Esophagus mucosa (tissue), 1 donor: ENCODE measurements around the gene TBC1D10A. TPM values are rescaled to one million over a fixed set of nuclear protein-coding genes. Genes with fewer than 3 reads are reported as not detected.
A peak's percentile ranks its signal among the peaks of the same experiment; 100 is the strongest.

ENCODE experiments used
- ATAC-seq: fragments of 200-7000 bp; cut with Tn5 transposase; one replicate; pipeline ENCODE4 v1.9.1; 2020
- total RNA-seq: library from RNA; stranded (reverse); gene quantifications from one replicate; pipeline ENCODE4 v1.2.4, GENCODE V29; 2023
- donor health status: DM: yes; HTN: yes; CAD: no.

The TBC1D10A gene, protein sequence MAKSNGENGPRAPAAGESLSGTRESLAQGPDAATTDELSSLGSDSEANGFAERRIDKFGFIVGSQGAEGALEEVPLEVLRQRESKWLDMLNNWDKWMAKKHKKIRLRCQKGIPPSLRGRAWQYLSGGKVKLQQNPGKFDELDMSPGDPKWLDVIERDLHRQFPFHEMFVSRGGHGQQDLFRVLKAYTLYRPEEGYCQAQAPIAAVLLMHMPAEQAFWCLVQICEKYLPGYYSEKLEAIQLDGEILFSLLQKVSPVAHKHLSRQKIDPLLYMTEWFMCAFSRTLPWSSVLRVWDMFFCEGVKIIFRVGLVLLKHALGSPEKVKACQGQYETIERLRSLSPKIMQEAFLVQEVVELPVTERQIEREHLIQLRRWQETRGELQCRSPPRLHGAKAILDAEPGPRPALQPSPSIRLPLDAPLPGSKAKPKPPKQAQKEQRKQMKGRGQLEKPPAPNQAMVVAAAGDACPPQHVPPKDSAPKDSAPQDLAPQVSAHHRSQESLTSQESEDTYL
- 44.5 TPM for total RNA-seq

DNA sequence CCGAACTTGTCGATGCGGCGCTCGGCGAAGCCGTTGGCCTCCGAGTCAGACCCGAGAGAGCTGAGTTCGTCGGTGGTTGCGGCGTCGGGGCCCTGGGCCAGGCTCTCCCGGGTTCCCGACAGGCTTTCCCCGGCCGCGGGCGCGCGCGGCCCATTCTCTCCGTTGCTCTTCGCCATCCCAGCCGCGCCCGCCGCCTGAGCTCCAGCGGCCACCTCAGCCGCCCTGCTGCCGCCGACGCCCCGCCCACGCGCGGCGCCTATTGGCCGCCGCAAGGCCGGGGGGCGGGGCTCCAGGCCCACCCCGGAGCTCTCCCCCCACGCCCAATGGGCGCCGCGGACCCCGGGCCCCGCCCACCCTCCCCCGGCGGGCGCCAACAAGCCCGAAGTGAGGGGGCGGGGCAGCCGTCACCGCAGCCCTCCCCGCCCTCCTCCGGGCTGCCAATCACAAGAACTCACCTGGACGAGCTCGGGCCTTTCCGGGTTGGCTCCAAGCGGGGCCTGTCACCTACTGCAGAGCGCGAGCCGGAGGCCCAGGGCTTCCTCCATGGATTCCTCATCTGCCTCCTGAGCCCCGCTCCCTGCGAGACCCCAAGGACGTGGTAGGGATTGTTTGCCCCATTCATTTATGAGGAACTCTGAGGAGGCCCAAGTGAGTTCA, at the start of gene TBC1D10A:
TBC1D10A (minus strand) TSS at position 236 of the 657 bp plus-strand sequence; CDS start at position 176, 60 bp downstream.
- peak; percentile 93 for ATAC-seq

DNA sequence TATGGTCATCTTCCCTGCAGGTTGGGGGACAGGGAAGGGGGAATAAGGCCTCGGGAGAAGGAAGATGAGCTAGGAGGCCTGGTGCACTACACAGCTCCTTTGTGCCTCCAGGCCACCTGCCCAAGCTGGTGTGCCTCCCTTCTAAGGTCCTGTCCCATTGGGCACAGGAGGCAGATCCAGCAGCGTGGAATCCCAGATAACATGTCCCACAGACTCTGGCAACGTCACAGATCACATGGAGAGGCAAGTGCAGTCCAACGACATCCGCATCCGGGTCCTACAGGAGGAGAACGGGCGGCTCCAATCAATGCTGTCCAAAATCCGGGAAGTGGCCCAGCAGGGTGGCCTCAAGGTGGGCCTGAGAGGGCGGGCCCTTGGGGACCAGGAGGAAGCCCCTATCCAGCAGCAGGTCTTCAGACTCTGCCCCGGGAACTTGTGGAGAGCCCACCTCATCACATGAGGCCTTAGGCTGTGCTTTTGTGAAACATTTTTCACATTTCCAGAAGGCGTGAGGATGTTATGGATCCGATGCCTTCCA, 48.6 kb upstream of the TBC1D10A start:
- no peak for ATAC-seq

DNA sequence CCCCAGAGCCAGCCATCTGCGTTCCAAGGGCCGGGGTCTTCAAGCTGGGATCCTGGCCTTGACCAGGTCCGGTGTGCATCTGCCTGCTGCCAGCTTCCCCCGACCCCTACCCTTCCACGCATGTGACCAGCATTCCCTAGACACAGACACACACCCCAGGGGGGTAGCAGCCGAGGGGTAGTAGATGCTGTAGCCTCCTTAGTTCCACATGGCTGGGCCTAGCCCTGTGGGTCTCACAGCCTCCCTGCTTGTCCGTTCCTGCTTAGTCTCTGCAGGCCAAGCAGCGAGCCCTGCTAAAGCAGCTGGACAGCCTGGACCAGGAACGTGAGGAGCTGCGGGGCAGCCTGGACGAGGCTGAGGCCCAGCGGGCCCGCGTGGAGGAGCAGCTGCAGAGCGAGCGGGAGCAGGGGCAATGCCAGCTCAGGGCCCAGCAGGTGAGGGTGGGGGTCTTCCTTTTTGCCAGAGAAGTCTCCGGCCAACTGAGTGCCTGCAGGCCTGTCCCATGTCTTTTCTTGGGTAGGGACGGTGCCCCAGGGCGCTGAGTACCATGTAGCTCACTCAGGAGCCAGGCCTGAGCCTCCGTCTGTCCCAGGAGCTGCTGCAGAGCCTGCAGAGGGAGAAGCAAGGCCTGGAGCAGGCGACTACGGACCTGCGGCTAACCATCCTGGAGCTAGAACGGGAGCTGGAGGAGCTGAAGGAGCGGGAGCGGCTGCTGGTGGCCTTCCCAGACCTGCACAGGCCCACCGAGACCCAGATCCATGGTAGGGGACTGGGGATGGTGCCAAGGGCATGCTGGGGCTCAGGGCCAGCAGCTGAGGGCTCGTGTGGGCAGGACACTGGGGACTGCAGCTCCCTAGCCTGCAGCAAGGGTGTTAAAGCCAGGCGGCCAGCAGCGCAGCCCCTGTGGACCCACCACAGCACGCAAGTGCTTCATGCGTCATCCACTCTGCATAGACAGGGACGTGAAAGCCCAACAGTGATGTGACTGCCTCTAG, 46.9 kb upstream of the TBC1D10A start:
- ATAC-seq, result no peak

DNA sequence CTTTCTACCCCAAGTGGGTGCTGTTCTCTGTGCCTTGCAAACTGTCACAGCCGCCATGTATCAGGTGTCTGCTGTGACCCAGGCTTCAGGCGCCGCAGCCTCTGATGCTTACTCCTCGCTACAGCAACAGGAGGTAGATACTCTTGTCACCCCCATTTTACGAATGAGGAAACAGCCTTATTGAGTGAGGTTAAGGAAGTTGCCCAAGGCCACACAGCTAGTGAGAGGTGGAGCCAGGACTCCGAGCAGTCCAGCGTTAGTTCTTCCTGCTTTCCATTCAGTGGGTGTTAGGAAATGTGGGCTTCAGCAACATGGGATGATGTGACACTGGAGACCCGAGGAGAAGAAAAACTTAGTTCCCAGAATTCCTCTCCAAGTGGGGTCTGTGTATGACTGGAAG, 46.2 kb upstream of the TBC1D10A start:
- ATAC-seq, result no peak

DNA sequence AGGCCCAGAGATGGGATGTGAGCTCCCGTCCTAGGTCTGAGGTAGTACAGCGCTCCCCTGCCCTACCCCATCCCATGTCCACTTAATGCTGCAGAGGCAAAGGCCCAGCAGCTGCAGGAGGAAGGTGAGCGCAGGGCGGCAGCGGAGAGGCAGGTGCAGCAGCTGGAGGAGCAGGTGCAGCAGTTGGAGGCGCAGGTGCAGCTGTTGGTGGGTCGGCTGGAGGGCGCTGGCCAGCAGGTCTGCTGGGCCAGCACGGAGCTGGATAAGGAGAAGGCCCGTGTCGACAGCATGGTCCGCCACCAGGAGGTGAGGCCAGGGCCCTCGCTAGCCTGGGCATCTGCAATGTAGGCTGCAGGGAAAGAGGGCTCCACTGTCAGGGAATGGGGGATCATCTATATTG, 45.2 kb upstream of the TBC1D10A start:
- no peak for ATAC-seq

DNA sequence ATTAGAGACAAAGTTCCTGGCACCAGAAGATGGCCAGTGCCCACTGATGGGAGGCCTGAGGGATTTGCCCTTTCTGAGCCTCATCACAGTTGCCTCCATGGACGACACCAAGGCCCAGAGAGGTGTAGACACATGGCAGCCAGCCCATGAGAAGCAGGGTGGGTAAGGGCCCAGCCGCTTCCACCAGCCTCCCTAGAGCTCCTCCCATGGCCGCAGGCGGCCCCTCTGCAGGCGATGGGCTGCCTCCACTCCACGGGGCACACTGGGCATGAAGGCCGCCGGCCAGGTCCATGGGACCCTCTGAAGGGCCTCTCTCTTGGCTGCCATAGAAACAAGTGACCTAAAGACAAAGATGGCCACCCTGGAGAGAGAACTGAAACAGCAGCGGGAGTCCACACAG, 44.6 kb upstream of the TBC1D10A start:
- ATAC-seq, result no peak

DNA sequence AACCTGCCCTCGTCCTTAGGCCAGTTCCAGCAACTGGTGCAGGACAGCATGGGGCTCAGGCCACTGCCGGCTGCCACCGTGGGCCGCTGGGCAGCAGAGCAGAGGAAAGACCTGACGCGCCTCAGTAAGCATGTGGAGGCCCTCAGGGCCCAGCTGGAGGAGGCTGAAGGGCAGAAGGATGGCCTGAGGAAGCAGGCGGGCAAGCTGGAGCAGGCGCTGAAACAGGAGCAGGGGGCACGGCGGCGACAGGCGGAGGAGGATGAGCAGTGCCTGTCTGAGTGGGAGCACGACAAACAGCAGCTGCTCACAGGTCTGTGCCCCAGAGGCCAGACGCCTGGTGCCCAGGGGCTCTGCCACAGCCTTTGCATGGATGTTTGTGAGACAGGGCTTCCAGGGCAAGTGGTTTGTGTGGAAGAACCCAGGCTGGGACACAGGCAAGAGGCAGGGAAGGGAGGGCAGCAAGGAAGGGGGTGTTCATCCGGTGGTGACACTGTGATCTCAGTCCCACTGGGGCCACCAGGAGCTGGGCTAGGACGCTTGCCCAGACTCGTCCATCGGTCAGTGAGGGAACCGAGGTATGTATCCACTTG, 44.0 kb upstream of the TBC1D10A start:
- ATAC-seq, result no peak

DNA sequence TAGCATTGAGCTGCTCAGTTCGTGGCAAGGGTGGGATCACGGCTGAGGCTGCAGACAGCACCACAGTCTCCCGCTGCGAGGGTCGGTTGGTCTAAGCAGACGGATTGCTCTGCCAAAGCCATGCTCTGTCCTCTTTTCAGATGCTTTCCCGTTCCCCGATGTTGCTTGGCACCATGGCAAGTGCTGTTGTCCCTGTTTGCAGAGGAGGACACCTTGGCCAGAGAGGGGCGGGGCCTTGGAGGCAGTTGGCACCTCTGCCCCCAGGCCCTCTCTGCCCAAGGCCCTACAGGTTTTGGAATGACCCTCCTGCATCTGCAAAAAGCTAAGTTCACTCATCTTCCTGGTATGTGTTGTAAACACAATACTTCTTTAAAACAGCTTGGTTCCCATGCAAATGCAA, 41.7 kb upstream of the TBC1D10A start:
- no peak for ATAC-seq

DNA sequence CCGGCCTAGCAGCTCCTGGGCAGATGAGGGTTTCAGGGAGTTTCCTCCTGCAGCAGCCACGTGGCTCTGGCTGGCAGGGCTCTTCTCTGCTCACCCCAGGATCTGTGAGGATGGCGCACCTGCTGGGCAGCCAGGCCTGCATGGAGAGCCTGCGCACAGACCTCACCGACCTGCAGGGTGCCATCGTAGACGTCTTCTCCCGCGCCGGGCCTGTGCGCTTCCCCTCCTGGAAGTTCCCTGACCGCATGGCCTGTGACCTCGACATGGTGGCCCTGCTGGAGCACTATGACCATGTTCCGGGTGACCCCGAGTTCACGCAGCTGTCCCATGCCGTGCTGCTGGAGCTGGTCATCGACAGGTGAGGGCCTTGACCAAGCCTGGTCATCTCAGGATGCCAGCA, 39.1 kb upstream of the TBC1D10A start:
- no peak for ATAC-seq

DNA sequence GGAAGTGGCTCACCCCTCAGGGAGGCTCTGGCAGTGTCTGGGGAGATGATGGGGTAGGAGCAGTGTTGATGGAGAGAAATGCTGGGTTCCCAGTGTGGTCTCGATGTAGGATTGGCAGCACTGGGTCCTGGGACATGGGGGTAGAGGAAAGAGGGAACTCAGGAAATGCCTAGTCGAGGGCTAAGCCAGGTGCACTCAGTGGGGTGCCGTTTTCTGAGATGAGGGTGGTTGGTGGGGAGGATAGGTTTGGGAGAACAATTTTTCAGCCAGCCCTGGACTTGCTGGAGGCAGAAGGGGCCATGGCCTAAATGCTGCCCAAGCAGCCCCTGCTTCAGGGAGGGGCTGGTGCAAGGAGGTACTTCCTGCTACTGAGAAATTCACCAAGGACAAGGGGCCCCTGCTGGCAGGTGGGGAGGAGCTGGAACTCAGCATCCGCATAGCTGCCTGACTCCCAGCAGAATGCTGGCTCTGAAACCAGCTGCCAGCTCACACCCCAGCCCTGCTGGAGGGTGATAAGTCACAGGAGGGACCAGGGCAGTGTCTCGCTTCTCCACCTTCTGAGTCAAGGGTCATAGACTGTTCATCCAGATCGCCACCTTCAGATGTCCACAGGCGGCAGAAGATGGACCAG, 36.0 kb upstream of the TBC1D10A start:
- no peak for ATAC-seq

DNA sequence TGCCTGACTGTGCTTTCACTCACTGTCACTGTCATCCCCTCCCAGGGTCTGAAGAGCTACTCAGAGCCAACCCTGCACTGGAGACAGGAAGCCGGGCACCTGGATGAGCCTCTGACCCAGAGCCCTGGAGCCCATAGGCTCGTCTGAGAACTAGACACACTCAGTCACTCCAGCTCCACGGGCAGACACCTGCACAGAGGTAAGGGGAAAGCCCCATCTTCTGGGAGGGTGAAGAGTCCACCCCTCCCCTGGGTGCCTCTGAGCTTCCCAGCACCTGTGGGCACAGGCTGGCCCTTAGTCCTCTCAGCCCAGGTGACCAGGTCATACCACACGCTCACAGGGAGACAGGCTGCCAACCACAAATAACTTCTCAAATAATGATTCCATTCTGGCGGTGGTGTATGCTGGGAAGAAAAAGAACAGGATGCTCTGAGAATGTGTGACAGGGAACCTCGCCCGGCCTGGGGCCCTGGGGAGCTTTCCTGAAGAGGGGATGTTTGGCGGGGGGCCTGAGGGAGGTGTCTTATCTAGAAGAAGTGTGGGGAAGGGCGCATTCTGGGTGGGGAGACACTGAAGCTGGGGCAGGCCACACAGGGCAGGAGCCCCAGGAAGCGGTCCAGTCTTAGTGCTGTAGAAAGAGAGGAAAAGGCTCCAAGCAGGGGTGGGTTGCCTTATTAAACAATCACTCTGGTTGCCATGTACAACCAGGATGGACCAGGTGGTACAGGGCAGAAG, 35.3 kb upstream of the TBC1D10A start:
- no peak for ATAC-seq

DNA sequence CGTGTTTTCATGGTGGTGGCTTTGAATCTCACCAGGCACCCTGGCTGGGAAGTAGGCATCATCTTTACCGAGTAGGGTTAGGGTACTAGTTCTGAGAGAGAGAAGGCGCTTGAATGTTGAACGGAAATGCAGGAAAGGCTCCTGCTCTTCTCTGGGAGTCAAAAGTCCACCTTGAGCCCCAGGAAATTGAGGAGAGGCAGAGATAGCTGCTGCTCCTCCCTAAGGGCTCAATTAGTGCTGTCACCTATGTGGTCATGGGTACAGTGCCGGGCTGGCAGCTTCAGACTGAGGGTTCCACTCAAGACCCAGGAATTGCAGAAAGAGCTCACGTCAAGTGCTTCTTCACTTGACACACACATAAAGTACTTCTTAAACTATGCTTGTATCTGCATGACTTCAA, 31.8 kb upstream of the TBC1D10A start:
- no peak for ATAC-seq

DNA sequence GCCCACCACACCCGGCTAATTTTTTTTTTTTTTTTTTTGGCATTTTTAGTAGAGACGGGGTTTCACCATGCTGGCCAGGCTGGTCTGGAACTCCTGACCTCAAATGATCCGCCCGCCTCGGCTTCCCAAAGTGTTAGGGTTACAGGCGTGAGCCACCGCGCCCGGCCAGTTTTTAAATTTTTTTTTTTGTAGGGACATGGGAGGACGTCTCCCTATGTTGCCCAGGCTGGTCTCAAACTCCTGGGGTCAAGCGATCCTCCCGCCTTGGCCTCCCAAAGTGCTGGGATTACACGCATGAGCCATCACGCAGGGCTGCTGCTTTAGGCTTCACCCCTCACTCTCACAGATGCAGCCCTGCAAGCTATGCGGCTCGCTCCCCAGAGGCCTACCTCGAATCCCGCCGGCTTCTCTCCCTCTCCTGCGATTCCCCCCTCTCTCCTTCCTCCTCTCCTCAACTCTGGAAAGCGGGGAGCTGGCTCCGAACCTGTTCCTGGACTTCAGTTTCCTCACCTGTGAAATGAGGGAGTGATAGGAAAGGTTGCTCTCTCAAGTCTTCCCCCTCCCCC, 31.0 kb upstream of the TBC1D10A start:
- ATAC-seq, result no peak

DNA sequence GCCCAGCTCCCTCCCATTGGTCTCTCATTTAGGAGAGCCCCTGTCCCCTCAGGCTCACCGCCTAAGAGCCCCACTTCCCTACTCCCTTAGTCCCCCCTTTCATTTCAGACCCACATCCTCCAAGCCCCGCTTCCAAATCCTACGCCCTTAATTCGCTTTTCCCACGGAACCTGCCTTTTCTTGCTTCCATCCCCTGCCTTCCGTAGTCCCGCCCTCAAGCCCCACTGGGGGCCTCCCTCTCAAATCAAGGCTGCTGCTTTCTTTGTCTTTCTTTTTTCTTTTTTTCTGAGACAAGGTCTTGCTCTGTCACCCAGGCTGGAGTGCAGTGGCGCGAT, 30.5 kb upstream of the TBC1D10A start:
- no peak for ATAC-seq

DNA sequence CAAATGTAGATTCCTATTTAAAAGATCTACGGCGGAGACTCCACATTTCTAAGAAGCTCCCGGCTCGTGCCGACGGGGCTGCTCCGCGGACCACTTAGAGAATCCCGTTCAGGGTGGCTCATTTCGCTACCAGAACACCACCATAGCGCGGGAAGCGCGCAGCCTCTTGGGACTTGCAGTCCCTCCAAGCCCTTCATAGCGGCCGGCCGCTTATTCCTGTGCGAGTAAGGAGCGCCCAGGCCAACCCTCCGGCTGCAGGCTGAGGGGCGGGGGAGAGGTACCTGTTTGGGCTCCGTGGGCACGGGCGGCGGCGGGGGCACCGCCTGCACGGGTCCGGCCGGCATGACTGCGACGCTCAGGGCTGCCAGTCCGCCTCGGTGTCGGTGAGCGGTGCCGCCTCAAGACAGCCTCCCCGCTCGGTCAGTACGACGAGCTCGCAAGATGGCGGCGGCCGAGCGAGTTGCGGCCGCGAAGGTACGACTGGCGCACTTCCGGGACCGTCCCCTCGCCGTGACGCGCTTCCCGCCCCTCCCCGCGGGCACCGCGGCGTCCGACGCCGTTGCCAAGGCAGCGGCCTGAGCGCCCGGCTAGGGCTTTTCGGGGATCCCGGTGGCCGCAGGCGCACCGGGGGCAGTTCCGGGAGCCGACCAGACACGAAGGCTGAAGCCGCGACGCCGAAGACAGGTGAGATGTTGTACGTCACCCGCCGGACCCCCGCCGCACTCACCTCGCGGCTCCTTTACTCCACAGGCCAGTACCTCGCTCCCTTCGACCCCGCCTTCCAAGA, 29.9 kb upstream of the TBC1D10A start, which contains the start of the genes CCDC157 and SF3A1:
CCDC157 (plus strand) TSS at position 559 of the 787 bp plus-strand sequence. CDS start 8,994 bp downstream, outside the sequence.
SF3A1 (minus strand) TSS at position 446 of the 787 bp plus-strand sequence; CDS start at position 344, 102 bp downstream.
- peak; percentile 96 for ATAC-seq

DNA sequence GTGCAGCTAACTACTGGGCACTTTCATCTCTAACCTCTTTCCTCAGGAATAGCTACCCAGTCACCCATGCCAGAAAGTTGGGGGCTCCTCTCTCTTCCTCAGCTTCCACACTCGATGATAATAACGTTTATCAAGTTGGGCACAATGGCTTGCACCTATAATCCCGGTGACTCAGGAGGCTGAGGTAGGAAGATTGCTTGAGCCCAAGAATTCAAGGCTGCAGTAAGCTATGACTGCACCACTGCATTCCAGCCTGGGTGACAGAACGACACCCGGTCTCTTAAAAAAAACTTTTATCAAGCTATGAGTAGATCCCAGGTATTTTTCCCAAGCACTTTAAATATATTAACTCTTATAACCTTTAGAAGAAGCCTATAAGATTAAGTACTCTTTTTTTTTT, 27.9 kb upstream of the TBC1D10A start:
- ATAC-seq, result no peak

DNA sequence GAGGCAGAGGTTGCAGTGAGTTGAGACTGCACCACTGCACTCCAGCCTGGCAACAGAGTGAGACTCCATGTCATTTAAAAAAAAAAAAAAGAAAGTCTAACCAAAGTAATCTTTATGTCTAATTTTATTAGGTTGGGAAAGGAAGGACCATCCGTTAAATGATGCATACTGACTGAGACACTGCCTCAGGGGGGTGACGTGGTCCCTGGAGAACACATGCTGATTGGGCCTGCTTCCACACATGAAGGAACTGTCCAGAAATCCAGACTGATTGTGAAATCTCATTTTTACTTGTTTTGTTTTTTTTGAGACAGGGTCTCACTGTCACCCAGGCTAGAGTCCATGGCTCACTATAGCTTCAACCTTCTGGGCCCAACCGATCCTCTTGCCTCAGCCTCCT, 24.5 kb upstream of the TBC1D10A start:
- no peak for ATAC-seq

DNA sequence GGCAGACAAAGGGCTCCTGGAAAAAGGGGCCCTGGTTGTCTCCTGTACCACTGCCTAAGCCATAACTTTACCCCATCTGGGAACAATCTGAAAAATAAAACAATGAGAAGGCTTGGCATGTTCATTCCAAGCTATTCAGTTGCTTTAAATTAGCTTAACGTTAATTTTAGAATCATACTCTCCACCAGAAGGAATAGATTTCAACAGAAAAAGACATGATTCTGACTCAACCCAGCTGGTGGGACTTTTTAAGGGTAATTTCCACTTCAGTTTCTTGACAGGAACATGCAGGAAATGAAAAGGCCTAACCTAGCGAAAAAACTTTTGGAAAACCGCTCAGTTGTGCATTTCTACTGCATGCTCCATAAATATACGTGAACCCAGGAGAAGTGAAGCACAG, 22.1 kb upstream of the TBC1D10A start:
- no peak for ATAC-seq

DNA sequence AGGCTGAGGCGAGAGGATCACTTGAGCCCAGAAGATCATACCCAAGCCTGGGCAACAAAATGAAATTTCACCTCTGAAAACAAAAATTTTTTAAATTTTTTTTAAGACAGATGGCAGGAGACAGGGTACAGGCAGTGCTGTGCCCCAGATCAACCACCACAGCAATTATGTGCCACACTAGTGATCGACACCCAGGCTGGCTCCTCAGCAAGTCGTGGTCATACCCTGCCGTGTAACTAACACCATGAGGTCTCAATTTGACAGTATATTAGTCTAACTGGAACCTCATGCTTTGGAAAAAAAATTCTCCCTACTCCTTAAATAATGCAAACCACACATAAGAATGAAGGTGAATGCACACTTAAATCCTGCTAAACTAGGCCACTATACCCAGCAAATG, 21.7 kb upstream of the TBC1D10A start:
- ATAC-seq, result no peak
